Measurements from ENCODE around the gene OAS2.
A peak's percentile ranks its signal among the peaks of the same experiment; 100 is the strongest.
"Not testable (repeated sequence)": the region's sequence is repeated elsewhere in the genome, so short reads cannot be mapped to it uniquely, and the experiment has no call there.

OAS2 gene

DNA sequence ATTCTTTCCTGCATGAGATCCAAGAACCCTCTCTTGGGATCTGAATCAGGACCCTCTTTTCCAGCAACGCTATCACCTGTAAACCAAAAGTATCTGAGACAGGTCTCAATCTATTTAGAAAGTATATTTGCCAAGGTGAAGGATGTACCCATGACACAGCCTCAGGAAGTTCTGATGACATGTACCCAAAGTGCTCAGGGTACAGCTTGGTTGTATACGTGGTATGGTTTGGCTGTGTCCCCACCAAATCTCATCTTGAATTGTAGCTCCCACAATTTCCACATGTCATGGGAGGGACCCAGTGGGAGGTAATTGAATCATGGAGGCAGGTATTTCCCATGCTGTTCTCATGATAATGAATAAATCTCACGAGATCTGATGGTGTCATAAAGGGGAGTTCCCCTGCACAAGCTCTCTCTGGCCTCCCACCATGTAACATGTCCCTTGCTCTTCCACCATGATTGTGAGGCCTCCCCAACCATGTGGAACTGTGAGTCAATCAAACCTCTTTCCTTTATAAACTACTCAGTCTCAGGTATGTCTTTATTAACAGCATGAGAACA lies 10.6 kb downstream of the OAS2 start:
- not testable (repeated sequence) for H2AK5ac ChIP-seq (ENCODE audit: low read length); H2AFZ ChIP-seq (ENCODE audit: insufficient read depth, low read length, poor library complexity); H3K14ac ChIP-seq (ENCODE audit: low read length); H3K79me1 ChIP-seq (ENCODE audit: low read length); H3K27ac ChIP-seq (ENCODE audit: low read depth, low read length); H3K27me3 ChIP-seq (ENCODE audit: insufficient read depth, low read length); H3K18ac ChIP-seq (ENCODE audit: low read length); H4K91ac ChIP-seq (ENCODE audit: low read depth, low read length); H2BK5ac ChIP-seq (ENCODE audit: low read depth, low read length, poor library complexity); H3K4me1 ChIP-seq (ENCODE audit: control insufficient read depth in 1 of 2, insufficient read depth in 2 of 2, low read length in 2 of 2); DNase-seq; H4K12ac ChIP-seq (ENCODE audit: low read depth, low read length); H3K4me2 ChIP-seq (ENCODE audit: low read length); H3K9ac ChIP-seq (ENCODE audit: low read length); H3K9me3 ChIP-seq (ENCODE audit: insufficient read depth, low read depth, low read length); H3K79me2 ChIP-seq (ENCODE audit: control insufficient read depth, insufficient read depth, low read length, poor library complexity); H2BK120ac ChIP-seq (ENCODE audit: insufficient read depth, low read length, poor library complexity); H4K8ac ChIP-seq (ENCODE audit: low read depth, low read length); H3K36me3 ChIP-seq (ENCODE audit: control insufficient read depth in 1 of 2, insufficient read depth in 2 of 2, low read length in 2 of 2); H2BK12ac ChIP-seq (ENCODE audit: low read length); H3K4me3 ChIP-seq (ENCODE audit: low read depth, low read length); H3K4ac ChIP-seq (ENCODE audit: low read depth, low read length); H3K23ac ChIP-seq (ENCODE audit: low read length)
- no CpG with 5 or more reads among the region's 3 CpGs for WGBS (ENCODE audit: extremely low coverage, insufficient coverage, insufficient read length)

- no peak overlapping the region for H4K8ac ChIP-seq (ENCODE audit: low read depth, low read length)
- no peak overlapping the region for H2BK120ac ChIP-seq (ENCODE audit: insufficient read depth, low read length, poor library complexity)
- no peaks in the 10 kb centered on the region for H3K79me1 ChIP-seq (ENCODE audit: low read length)
- H3K4me3 ChIP-seq (ENCODE audit: low read depth, low read length) = no peak overlapping the region
- H3K23ac ChIP-seq (ENCODE audit: low read length) = no peak overlapping the region
- H3K4me2 ChIP-seq (ENCODE audit: low read length) = no peak overlapping the region
- H4K91ac ChIP-seq (ENCODE audit: low read depth, low read length) = no peak overlapping the region
- no peaks in the 10 kb centered on the region for H3K79me2 ChIP-seq (ENCODE audit: control insufficient read depth, insufficient read depth, low read length, poor library complexity)
- no peak overlapping the region for H2AK5ac ChIP-seq (ENCODE audit: low read length)
- H4K12ac ChIP-seq (ENCODE audit: low read depth, low read length) = no peak overlapping the region
- no peak overlapping the region for H3K4ac ChIP-seq (ENCODE audit: low read depth, low read length)
- H3K27ac ChIP-seq (ENCODE audit: low read depth, low read length) = no peak overlapping the region
- WGBS (ENCODE audit: extremely low coverage, insufficient coverage, insufficient read length) = no CpG with 5 or more reads among the region's 1 CpG
- H2BK12ac ChIP-seq (ENCODE audit: low read length) = no peak overlapping the region
- peaks cover 7% of the 10 kb centered on the region for H3K9me3 ChIP-seq (ENCODE audit: insufficient read depth, low read depth, low read length)
- DNase-seq = peak in 1 of 2 donors; percentile 24
- H3K36me3 ChIP-seq (ENCODE audit: control insufficient read depth in 1 of 2, insufficient read depth in 2 of 2, low read length in 2 of 2) = no peaks in the 10 kb centered on the region
- no peak overlapping the region for H3K9ac ChIP-seq (ENCODE audit: low read length)
- H3K14ac ChIP-seq (ENCODE audit: low read length) = no peak overlapping the region
- H2BK5ac ChIP-seq (ENCODE audit: low read depth, low read length, poor library complexity) = no peak overlapping the region
- H3K18ac ChIP-seq (ENCODE audit: low read length) = no peak overlapping the region
- H3K27me3 ChIP-seq (ENCODE audit: insufficient read depth, low read length) = no peaks in the 10 kb centered on the region
- H2AFZ ChIP-seq (ENCODE audit: insufficient read depth, low read length, poor library complexity) = no peak overlapping the region
- H3K4me1 ChIP-seq (ENCODE audit: control insufficient read depth in 1 of 2, insufficient read depth in 2 of 2, low read length in 2 of 2) = no peaks in the 10 kb centered on the region
Measured at GRCh38 chr12:112989806-112990205, 11.5 kb downstream of the OAS2 start.

GRCh38 chr12:112992541-112993398 lies 14.5 kb downstream of the OAS2 start:
- peak; percentile 62 to 85 for DNase-seq
- no peaks in the 10 kb centered on the region for H3K27me3 ChIP-seq (ENCODE audit: insufficient read depth, low read length)
- no peaks in the 10 kb centered on the region for H3K4me1 ChIP-seq (ENCODE audit: control insufficient read depth in 1 of 2, insufficient read depth in 2 of 2, low read length in 2 of 2)
- H2BK12ac ChIP-seq (ENCODE audit: low read length) = no peak overlapping the region
- H3K14ac ChIP-seq (ENCODE audit: low read length) = no peak overlapping the region
- H3K4me2 ChIP-seq (ENCODE audit: low read length) = no peak overlapping the region
- H2AK5ac ChIP-seq (ENCODE audit: low read length) = no peak overlapping the region
- no peak overlapping the region for H3K27ac ChIP-seq (ENCODE audit: low read depth, low read length)
- peaks cover 4% of the 10 kb centered on the region for H3K9me3 ChIP-seq (ENCODE audit: insufficient read depth, low read depth, low read length)
- no CpG with 5 or more reads among the region's 2 CpGs for WGBS (ENCODE audit: extremely low coverage, insufficient coverage, insufficient read length)
- H4K12ac ChIP-seq (ENCODE audit: low read depth, low read length) = no peak overlapping the region
- no peak overlapping the region for H4K8ac ChIP-seq (ENCODE audit: low read depth, low read length)
- H2BK5ac ChIP-seq (ENCODE audit: low read depth, low read length, poor library complexity) = no peak overlapping the region
- H3K36me3 ChIP-seq (ENCODE audit: control insufficient read depth in 1 of 2, insufficient read depth in 2 of 2, low read length in 2 of 2) = no peaks in the 10 kb centered on the region
- H3K4me3 ChIP-seq (ENCODE audit: low read depth, low read length) = no peak overlapping the region
- H3K18ac ChIP-seq (ENCODE audit: low read length) = no peak overlapping the region
- H3K79me1 ChIP-seq (ENCODE audit: low read length) = no peaks in the 10 kb centered on the region
- no peak overlapping the region for H2BK120ac ChIP-seq (ENCODE audit: insufficient read depth, low read length, poor library complexity)
- H3K23ac ChIP-seq (ENCODE audit: low read length) = no peak overlapping the region
- no peak overlapping the region for H2AFZ ChIP-seq (ENCODE audit: insufficient read depth, low read length, poor library complexity)
- H3K79me2 ChIP-seq (ENCODE audit: control insufficient read depth, insufficient read depth, low read length, poor library complexity) = no peaks in the 10 kb centered on the region
- H4K91ac ChIP-seq (ENCODE audit: low read depth, low read length) = no peak overlapping the region
- H3K9ac ChIP-seq (ENCODE audit: low read length) = no peak overlapping the region
- H3K4ac ChIP-seq (ENCODE audit: low read depth, low read length) = no peak overlapping the region

GRCh38 chr12:112995008-112995407 lies 16.7 kb downstream of the OAS2 start:
- WGBS (ENCODE audit: extremely low coverage, insufficient coverage, insufficient read length) = no CpG with 5 or more reads among the region's 5 CpGs
- H2AK5ac ChIP-seq (ENCODE audit: low read length) = no peak overlapping the region
- H3K9ac ChIP-seq (ENCODE audit: low read length) = no peak overlapping the region
- no peaks in the 10 kb centered on the region for H3K4me1 ChIP-seq (ENCODE audit: control insufficient read depth in 1 of 2, insufficient read depth in 2 of 2, low read length in 2 of 2)
- H4K91ac ChIP-seq (ENCODE audit: low read depth, low read length) = no peak overlapping the region
- no peaks in the 10 kb centered on the region for H3K36me3 ChIP-seq (ENCODE audit: control insufficient read depth in 1 of 2, insufficient read depth in 2 of 2, low read length in 2 of 2)
- H3K18ac ChIP-seq (ENCODE audit: low read length) = no peak overlapping the region
- H3K79me2 ChIP-seq (ENCODE audit: control insufficient read depth, insufficient read depth, low read length, poor library complexity) = no peaks in the 10 kb centered on the region
- H4K8ac ChIP-seq (ENCODE audit: low read depth, low read length) = no peak overlapping the region
- H3K27ac ChIP-seq (ENCODE audit: low read depth, low read length) = no peak overlapping the region
- no peaks in the 10 kb centered on the region for H3K27me3 ChIP-seq (ENCODE audit: insufficient read depth, low read length)
- H4K12ac ChIP-seq (ENCODE audit: low read depth, low read length) = no peak overlapping the region
- no peak overlapping the region for H3K14ac ChIP-seq (ENCODE audit: low read length)
- no peak for DNase-seq
- no peak overlapping the region for H2AFZ ChIP-seq (ENCODE audit: insufficient read depth, low read length, poor library complexity)
- no peak overlapping the region for H3K4ac ChIP-seq (ENCODE audit: low read depth, low read length)
- H3K4me2 ChIP-seq (ENCODE audit: low read length) = no peak overlapping the region
- H3K9me3 ChIP-seq (ENCODE audit: insufficient read depth, low read depth, low read length) = peaks cover 6% of the 10 kb centered on the region
- no peak overlapping the region for H2BK12ac ChIP-seq (ENCODE audit: low read length)
- no peak overlapping the region for H2BK5ac ChIP-seq (ENCODE audit: low read depth, low read length, poor library complexity)
- H3K79me1 ChIP-seq (ENCODE audit: low read length) = no peaks in the 10 kb centered on the region
- no peak overlapping the region for H3K23ac ChIP-seq (ENCODE audit: low read length)
- no peak overlapping the region for H3K4me3 ChIP-seq (ENCODE audit: low read depth, low read length)
- no peak overlapping the region for H2BK120ac ChIP-seq (ENCODE audit: insufficient read depth, low read length, poor library complexity)

Measured in trophoblast cell (in vitro differentiated cells and primary cell).